ENCODE data around the gene EXOC6B.
"Not testable (repeated sequence)": the region's sequence is repeated elsewhere in the genome, so short reads cannot be mapped to it uniquely, and the experiment has no call there.

Gene EXOC6B

DNA sequence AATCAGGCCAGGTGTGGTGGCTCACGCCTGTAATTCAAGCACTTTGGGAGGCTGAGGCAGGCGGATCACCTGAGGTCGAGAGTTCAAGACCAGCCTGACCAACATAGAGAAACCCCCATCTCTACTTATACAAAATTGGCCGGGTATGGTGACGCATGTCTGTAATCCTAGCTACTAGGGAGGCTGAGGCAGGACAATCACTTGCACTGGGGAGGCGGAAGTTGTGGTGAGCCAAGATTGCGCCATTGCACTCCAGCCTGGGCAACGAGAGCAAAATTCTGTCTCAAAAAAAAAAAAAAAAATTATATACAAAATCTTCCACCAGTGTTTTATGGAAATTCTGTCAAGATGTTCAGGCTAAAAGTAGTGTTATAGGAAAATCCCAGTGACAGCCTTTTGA, 290.2 kb downstream of the EXOC6B start:
- not testable (repeated sequence) for FAIRE-seq

DNA sequence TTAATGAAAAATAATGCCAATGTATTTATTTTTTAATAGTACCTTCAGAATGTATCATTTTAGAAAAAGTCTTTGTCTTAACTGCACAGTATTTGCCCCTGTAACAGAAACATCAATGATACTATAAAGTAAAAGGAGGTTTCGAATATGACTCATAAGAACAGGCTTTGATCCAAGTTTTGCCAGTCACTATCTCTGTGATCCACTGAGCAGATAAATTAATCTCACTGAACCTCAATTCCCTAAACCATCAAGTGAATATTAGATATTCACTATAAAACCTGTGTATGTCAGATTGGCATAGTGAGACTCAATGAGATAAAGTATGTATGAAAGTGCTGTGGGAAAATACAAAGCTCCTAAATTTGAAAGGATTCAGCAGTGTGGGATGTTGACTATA, 292.1 kb downstream of the EXOC6B start:
- FAIRE-seq: no peak

DNA sequence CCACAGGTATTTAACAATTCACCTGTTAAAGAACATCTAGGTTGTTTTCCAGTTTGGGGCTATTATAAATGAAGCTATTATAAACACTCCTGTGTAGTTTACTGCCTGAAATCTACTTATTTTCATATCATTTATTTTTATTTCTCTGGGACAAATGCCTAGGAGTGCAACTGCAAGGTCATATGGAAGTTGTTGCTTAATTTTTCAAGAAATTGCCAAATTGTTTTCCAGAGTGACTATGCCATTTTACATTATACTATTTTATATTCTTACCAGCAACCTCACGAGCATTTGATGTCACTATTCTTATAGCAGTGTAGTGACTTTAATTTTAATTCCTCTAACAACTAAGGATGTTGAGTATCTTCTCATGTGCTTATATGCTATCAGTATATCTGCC, 298.4 kb downstream of the EXOC6B start:
- no peak for FAIRE-seq

DNA sequence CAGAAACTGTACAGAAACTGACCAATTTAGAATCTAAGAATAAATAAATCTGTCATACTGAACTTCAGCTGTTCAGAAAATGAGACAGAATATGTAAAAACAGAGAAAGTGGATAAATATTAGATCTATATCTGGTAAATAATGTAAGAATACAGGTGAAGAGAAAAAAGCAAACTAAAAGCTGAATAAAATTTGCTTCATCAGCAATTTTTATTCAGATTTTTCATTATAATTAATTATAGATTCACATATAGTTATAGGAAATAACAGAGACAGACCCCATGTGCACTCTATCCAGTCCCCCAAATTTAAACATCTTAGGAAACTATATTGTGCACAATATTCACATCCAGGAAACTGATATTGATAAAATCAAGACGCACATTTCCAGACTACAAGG, 299.2 kb downstream of the EXOC6B start:
- no peak for FAIRE-seq

DNA sequence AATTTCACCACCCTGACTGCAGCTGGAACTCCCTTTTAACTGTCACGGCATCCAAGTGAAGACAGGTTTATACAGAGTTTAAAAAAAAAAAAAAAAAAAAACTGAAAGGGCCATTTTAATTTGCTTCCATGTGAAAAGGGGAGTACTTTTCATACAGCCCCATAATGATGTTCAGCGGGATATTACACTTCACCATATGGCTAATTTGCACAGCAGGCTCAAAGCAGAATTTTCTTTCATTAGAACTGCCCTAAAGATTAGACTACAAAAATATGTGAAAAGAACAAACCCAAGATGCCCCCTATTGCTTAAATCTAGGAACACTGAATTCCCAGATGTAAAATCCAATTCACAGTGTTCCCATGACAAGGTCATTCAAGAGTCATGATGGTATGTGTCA, 301.8 kb downstream of the EXOC6B start:
- FAIRE-seq: no peak

DNA sequence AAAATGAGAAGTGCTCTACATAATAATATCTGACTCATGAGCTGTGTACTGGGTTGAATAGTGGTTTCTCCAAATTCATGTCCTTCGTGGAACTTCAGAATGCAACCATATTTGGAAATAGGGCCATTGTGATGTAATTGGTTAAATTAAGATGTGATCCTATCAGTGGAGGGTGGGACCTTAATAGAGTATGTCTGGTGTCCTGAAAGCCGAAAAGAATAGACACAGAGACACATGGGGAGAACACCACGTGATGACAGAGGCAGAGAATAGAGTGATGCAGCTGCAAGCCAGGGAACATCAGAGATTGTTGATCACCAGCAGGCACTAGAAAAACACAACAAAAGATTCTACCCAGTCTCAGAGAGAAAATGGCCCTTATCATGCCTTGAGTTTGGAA, 310.1 kb downstream of the EXOC6B start:
- FAIRE-seq: no peak

DNA sequence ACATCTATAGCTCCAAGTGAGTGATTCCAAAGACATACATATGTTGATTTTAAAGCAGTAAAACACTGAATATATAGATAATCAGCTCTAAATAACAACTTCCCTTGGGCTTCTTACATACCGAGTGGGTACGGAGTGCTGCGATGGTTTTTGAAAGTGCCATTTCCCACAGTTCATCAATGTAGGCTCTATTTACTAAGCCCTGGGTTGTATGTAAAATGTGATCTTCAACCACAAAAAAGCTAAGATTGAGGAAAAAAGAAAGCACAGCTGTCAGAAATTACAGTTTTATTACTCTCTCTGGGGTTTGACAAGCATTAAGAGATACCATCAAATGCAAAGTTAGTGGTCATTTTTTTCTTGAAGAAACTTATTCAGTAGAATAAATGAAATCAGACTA, 312.8 kb downstream of the EXOC6B start:
- FAIRE-seq: no peak

DNA sequence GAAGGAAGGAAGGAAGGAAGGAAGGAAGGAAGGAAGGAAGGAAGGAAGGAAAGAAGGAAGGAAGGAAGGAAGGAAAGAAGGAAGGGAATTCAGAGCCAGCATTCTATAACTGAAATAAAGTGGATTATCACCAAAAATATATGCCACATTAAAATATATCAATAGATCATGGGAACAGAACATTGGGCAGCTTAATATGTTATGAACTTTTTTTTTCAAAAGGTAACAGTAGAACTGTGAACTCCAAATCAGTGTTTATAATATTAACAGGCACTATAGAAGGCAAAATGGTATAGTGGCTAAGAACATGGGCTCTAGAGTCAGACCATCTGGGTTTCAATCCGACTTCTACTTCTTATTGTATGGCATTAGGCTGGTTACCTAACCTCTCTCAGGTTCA, 313.5 kb downstream of the EXOC6B start:
- FAIRE-seq: no peak

DNA sequence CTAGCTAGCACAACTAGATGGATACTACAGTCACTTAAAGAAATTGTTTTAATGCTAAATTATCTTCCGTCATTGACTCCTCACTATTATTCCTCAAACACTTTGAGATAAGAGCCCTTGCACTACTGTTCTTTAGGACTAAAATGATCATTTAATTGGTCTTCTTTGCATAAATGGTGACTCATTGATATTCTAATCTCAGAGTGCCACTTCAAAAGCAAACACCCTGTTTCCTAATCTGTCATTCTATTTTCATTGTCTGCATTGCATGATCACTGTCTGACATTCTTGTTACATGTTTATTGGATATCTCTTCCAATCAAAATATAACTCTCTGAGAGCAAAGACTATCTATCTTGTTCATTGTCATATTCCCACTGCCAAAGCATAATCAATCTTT, 313.9 kb downstream of the EXOC6B start:
- no peak for FAIRE-seq

DNA sequence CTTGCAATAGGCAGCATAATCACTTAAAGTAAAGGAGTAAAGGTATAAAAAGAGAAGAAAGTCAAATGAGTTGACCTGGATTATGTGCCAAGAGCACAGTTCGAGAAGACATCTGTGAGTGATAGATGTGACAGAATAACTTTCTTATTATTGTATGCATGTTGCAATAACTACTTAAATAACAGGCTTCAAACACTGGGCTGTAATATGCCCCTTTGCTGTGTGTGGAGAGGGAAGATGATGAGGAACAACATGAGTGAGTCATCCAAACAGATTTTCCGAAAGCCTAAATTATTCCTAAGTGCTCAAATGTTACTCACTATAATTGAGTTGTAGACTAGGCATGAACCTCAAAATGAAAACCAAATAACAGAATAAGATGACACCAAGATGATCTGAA, 328.1 kb downstream of the EXOC6B start:
- no peak for FAIRE-seq

DNA sequence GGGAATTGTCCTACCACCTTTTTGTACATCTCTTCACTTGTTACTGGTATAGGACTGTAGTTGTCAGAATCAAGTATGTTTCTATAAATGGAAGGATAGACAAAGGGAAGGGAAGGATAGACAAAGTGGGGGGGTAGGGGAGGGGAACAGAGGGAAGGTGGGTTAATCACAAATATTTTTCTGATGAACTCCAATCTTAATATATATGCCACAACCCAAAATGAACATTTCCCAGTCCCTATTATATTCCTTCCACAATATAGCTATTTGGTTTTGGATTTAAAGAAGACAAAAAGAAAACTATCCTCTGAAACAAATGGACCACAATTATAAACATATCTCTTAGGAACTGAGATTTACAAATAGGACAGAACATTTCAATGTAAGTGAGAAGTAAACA, 329.4 kb downstream of the EXOC6B start:
- FAIRE-seq: no peak

DNA sequence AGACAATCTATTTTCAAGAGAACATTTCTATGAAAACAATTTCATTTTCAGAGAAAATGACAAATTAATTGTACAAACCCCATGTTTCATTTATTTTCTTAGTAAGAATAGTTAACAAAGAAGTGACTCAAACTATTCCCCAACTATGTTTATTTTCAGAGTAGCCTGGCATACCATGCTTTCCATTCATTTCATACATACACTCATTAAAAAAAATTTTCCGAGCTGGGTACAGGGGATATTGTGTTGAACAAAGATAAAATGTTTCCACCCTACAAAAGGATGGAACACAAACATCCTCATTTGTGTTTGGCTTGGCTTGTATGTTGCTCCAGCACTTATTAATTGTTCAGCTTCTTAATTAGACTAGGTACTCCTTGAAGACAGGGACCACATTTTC, 331.4 kb downstream of the EXOC6B start:
- FAIRE-seq: no peak

DNA sequence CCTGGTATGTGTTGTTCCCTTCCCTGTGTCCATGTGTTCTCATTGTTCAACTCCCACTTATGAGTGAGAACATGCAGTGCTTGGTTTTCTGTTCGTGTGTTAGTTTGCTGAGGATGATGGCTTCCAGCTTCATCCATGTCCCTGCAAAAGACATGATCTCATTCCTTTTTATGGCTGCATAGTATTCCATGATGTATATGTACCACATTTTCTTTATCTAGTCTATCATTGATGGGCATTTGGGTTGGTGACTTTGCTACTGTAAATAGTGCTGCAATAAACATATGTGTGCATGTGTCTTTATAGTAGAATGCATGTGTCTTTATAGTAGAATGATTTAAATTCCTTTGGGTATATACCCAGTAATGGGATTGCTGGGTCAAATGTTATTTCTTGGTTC, 341.2 kb downstream of the EXOC6B start:
- not testable (repeated sequence) for FAIRE-seq

DNA sequence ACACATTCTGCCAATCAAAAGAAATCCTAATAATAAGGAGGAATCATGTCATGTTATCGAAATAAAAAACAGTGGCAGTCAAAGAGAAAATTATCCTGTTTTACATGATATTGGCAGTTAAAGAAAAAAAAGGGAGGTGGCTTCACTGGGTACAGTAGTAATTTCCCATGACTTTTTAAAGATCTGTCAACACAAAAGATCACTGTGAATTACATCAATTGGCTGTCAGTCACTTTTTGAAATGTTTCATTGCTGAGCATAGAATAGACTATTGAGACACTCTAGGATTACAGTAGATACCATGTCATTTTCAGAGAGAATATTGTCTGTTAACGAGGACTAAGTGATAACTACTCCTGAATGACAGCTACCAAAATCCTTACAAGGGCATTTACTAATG, 342.5 kb downstream of the EXOC6B start:
- FAIRE-seq: no peak

DNA sequence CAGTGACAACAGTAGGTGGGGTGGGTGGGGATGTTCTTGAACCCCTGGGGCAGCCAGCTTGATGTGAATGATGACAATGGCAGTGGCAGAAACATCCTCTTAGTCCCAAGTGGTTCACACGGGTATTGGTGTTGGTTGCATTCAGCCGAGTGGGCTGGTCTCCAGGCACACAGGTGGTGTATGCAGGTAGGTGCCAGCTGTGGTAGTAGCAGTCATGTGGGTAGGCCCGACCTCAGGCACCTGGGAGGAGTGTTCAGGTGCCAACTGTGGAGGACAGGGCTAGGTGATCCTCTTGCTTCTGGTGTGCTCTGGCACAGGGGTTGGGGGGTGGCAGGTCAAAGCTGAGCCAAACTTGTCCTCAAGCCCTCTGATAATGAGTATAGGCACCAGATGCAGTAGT, 350.6 kb downstream of the EXOC6B start:
- FAIRE-seq: no peak

DNA sequence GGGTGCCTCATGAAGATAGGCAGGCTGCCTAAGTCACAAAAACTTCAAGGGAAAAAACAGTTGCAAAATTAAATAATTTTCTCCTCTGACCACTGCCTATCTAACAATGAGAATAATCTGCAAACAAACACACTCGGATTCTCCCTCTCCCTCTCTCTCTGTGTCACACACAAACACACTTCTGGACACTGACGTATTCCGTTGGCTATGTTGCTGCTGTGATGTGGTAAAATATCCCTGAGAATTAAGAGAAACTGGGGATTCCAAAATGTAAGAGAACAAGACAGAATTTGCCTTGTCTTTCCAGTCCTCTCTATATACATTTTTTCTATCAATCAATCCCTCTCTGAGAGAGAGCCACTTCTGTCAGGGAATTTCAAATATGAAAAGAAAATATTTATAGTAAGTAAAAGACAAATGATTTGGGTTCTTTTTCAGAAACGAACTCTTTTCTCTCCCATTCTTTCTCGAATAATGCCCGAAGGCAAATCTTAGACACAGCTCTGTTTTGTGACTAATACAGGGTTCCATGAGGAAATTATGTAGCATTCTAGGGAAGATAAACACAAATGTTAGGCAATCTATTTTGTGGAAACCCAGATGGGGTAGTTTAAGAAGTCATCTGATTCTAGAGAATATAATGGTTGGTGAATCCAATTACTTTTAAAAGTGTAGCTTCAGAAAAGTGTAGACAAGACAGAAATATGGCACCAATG, 367.9 kb downstream of the EXOC6B start:
- FAIRE-seq: no peak

DNA sequence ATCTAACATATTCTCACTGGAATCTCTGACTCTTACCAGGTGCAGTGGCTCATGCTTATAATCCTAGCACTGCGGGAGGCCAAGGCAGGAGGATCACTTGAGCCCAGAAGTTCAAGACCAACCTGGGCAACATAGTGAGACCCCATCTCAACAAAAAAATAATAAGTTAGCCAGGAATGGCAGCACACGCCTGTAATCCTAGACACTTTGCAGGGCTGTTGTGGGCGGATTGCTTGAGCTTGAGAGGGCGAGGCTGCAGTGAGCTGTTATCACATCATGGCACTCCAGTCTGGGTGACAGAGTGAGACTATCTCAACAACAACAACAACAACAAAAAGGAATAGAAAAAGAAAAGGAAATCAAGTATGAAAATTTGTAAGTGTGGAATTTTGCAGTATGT, 371.6 kb downstream of the EXOC6B start:
- no peak for FAIRE-seq

DNA sequence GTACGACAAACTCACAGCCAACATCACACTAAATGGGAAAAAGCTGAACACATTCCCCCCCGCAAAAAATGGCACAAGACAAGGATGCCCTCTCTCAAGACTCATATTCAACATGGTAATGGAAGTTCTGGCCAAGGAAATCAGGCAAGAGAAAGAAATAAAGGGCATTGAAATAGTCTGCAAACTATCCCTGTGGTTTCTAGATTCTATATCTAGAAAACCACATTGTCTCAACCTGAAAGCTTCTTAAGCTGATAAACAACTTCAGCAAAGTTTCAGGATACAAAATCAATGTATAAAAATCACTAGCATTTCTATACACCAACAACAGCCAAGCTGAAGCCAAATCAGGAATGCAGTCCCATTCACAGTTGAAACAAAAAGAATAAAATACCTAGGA, 383.6 kb downstream of the EXOC6B start:
- no peak for FAIRE-seq

DNA sequence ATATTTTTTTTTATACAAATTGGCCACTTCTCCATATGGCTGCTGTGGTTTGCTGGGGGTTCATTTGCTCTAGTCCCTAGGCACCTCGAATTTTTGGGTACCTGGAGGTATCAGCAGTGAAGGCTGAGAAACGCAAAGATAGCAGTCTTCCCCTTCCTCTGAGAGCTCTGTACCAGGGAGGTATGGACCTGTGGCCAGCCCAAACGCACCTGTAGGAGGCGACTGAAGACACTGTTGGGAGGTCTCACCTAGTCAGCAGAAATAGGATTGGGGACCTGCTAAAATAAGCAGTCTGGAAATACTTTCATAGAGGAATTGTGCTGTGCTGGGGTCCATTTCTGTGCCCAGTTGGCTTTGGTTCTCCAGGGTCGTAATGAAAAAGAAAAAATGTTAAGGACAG, 385.9 kb downstream of the EXOC6B start:
- FAIRE-seq: no peak

DNA sequence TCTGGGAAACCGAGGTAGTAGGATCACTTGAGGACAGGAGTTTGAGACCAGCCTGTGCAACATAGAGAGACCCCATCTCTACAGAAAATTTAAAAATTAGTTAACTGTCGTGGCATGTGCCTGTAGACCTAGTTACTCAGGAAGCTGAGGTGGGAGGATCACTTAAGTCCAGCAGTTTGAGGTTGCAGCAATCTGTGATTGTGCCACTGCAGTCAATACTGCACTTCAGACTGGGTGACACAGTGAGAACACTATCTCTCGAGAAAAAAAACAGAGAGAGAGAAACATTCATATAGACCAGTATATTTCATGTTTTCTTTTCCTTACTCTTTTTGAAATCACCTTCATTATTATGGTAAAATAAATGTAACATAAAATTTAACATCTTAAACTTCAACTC, 387.5 kb downstream of the EXOC6B start:
- FAIRE-seq: no peak

DNA sequence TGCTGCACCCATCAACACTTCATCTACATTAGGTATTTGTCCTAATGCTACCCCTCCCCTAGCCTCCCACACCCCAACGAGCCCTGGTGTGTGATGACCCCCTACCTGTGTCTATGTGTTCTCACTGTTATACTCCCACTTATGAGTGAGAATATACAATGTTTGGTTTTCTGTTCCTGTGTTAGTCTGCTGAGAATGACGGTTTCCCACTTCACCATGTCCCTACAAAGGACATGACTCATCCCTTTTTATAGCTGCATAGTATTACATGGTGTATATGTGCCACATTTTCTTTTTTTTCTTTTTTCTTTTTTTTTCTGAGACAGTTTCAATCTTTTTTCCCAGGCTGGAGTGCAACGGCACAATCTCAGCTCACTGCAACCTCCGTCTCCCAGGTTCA, 394.1 kb downstream of the EXOC6B start:
- no peak for FAIRE-seq

DNA sequence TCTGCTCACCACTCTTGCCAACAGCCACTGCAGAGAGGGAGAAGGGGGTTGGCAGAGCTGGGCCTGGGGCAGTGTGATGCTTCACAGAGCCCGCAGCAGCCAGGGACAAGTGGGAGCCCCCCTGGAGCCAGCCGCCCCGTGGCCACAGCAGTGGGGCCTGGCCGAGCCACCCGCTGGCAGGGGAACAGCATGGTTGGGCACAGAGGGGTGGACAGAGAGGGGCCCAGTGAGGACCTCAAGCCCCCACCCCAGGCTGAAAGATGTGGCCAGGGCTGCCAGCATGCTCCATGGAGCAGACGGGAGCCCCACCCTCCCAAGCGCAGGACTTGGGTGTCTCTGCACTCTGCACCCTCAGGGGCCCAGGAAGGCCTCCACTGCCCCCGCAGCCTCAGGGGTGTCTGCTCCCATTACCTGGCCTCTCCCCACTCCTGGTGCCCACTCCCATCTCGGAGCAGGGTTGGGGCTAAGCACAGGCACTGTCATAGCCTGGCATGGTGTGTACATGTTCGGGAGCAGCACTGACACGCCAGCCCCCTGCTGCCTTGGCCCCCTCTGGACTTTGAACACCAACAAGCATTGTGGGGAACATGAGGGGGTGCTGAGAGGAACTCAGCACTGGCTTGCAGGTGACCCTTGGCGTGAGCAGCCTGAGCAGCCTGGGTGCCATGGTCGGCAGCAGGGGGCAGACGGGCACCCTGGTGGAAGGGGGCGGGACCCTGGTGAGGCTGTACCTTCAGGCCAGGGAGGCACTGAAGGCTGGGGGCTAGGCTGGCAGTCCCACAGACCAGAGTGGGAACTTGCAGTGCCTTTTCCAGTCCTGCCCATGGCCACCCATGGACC, 398.6 kb downstream of the EXOC6B start:
- FAIRE-seq: no peak

DNA sequence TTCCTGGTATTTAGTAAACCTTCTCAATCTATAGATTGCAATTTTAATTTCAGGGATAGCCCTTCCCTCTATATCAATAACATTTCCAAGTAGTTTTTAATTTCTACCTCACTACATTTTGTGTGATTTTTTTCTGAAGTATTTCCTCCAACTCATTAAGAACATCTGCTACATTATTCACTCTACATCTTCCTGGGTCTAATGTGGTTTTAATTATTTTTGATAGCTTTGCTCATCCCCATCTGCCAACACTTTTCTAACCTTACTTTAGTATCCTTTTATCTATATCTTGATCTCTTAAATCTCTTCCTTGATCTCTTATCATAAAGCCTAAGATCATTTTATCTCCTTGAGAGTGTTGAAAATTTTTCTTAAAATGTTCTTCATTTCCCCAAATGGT, 399.8 kb downstream of the EXOC6B start:
- FAIRE-seq: no peak

DNA sequence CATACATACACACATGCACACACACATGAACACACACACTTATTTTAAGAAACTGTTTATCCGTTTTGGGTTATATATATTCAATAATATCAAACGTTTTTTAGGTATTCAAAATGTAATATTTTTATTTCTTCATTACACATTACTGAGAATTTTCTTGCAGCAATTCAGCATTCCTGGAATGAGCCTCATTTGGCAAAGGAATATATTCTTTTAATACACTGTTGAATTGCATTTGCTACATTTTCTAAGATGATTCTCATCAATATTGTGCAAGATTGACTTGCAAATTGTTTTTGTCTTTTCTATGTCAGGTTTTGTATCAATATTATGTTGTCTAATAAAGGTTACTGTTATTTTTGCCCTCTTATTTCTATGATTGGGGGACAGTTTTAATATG, 402.1 kb downstream of the EXOC6B start:
- no peak for FAIRE-seq
